GM21515 (cell line): ENCODE data around the gene XAGE2.
"Not testable (repeated sequence)": the region's sequence is repeated elsewhere in the genome, so short reads cannot be mapped to it uniquely, and the experiment has no call there.

ENCODE experiments used
- ATAC-seq: cut with Tn5 transposase; IDR thresholded peaks from one replicate; pipeline ENCODE4 v1.9.1; 2021; ENCODE audit not compliant: unreplicated experiment

XAGE2 gene, protein sequence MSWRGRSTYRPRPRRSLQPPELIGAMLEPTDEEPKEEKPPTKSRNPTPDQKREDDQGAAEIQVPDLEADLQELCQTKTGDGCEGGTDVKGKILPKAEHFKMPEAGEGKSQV

DNA sequence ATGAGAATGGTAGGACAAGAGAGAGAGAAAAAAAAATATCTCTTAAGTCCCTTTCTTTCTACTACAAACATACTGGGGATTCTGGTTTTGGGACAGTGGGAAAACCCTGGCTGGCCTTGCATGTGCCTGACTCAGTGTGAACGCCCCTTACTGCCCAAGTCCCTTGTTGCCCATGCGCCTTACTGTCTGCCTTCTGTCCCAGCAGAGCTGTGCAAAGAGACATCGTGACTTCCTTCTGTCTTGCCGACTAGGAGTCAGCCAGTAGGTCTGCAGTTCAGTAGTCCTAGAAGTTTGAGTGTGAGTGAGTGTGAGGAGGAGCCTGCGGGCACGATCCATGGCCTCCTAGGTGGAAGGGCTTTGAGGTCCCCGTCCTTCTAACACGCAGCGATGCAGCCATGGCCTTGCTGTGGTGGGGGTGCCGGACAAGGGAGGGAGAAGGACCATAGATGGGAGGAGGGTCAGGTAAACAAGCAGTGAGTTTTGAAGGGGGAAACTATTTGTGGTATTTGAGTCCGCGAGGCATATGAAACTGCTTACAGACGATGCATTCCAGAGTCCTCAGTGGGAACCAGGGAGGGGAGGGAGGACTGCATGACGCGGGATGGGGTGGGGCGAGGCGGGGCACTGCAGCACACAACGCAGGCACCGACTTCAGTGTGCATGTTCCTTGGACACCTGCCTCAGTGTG lies at the start of gene XAGE2:
XAGE2 (plus strand) TSS at position 654 of the 688 bp plus-strand sequence. CDS start 994 bp downstream, outside the sequence.
- ATAC-seq: no peak

DNA sequence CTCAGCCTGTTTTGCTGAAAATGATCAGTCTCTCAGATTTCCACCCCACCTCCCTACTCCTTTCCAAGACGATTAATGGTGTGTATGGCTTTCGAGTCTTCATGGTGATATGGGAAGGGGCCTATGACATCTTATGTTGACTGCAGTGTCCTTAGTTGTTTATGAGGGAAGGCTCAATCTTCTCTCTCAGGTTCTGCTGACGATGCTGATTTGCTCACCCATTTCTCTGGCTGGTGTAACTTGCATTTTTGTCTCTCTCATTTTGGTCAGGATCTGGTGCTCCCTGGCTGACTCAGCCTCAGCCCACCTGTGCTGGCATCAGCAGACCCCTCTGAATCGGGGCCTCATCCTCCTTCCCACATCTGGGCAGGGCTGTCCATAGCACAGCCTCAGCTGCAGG lies 31.4 kb upstream of the XAGE2 start:
- no peak for ATAC-seq

DNA sequence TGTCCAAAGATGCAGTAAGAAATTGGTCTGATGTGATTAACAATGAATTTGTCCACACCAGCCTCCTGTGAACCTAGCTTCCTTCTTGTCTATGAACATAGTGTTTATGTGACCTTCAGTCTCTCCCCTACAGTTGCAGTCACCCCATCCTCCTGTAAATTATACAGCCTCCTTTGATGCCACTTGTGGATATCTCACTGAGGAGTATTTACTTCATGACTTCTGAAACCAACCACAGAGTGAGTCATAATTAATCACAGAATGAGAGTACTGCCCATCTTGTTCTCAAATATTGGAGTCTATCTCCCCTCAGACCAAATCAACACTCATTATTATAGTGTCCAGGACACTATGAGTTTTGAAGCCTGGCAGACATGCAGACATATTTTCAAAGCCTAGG lies 27.3 kb upstream of the XAGE2 start:
- no peak for ATAC-seq

DNA sequence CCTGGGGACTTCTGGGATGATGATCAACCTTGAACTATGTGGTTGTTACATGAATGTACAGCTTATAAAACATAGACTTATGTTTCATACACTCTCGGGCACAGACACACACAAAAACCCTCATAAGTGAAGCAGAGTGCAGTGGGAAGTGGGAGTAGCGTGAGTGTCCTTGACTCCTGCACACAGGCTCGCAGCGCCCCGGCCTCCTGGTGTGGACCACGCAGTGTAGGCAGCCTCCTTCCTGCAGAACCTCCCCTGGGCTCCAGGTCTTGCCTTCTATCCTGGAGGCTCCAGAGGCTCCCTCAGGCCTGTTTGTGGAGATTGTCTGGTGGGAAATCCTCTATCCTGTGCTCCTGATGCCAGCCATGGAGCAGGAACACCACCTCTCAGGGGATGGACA lies 25.7 kb upstream of the XAGE2 start:
- ATAC-seq: not testable (repeated sequence)

DNA sequence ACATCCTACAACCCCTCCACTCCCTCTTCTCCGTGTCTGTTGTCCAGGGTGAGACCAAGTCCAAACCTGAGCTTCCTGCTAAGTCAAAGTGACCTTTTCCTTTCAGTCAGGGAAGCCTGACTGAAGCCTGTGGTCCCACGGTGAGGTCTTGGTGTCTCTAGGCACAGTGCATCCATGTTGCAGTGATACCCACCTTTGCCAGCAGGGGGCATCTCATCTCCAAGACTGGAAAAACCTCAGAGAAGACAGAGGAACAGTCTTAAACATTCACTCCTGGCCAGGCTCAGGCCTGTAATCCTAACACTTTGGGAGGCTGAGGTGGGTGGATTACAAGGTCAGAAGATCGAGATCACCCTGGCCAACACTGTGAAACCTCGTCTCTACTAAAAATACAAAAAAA lies 23.4 kb upstream of the XAGE2 start:
- not testable (repeated sequence) for ATAC-seq

DNA sequence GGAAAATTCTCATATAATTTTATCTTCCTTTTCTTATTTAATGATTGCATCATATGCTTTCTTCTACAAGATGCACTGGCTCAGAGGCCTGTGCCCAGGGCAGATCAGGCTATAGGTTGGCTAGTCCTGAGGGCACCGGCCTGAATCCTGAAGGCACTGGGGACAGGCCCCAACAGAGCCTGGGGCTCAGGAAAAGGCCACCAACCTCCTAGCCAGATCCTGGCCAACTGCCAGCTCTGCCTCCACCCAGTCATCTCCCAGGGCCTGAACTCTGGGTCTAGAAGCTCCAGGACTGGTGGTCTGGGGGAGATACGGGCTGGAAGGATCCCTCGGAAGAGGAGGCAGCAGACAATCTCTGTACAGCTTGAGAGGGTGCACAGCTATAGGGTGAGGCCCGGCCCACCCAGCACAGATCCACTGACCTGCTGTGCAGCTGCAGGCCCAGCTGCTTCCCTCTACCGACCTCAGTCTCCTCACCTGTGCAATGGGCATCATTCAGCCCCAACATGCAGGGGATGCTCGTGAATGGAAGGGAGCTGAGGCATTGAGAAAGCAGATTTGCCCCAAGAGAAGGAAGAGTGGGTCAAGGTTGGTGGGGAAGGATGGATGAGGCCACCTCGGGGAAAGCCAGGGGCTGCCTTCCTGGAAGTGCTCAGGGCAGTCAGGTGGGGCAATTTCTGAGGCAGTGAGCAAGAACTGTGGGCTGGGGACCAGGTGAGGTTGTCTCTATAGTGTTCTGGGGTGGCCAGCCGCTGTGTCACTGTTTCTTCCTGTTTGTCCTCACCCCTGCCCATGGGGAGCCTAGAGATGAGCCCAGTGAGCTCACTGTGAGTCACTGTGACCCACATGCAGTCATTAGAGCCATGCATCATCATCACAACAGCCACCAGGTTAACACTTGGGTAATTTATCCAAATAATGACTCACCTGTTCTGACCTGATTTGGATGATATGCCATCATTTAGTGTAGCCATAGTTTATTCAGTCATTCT lies 22.4 kb upstream of the XAGE2 start:
- ATAC-seq: no peak

DNA sequence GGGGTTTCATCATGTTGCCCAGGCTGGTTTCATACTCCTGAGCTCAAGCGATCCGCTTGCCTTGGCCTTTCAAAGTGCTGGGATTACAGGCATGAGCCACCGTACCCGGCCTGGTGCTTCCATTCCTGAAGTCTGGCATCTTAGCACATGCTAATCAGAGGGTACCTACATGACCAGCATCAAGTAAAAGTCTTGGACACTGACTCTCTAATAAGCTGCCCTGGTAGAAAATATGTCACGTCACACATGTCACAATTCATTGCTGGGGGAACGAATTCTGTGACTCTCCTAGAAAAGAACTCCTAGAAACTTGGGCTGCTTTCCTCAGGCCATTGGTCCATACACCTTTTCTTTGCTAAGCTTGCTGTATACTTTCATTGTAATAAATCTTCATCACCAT lies 19.1 kb upstream of the XAGE2 start:
- no peak for ATAC-seq

DNA sequence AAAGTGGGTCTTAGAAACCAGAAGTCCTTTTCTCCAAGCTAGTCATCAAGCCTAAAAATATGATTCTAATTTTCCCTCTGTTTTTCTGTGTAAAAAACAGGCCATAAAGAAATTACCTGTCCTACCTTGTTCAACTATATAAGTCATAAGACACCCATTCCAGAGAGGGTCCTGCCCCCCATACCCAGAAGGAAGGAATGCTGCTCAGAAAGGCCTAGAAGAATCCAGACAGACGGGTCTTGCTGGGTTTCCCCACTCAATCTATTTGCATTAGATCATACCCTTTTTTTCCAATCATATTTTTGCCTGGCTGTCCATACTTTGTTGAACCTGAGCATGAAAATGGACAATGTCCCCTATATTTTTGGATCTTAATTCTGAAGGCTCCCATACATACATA lies 16.3 kb upstream of the XAGE2 start:
- ATAC-seq: no peak

DNA sequence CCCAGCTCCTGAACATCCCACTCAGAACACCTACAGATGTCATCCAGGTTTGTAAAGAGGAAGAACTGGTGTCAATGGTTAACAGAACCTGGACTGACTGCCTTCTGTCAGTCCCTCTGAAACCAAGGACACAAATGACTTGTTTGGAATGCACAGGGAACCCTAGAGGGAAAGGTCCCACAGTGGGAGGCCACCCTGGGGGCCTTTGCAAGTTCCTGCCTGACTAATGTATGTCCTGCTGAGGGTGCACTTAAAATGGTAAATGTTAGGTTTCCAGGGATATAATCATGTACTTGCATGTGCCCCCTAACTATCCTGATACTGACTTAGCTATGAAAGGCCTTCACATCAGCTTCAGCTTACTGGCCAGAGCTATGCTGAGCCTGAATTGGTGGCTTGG lies 15.0 kb upstream of the XAGE2 start:
- ATAC-seq: no peak

DNA sequence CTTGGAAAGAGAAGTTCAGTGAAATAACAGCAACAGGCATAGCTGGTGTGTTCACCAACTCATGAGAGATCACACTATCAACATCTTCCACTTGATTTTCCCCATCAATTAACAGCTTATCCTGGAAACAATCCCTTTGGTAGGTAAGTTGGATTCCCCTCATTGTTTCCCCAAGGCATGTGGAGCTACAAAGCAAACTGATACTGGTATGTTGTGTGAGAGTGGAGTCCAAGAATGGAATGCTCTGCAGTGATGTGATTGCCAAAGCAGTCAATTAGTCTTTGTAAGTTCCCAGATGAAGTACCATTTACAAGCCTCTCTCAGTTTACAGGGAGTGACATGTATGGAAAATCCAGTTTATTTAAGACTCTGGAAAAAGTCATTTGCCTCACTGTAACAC lies 13.7 kb upstream of the XAGE2 start:
- no peak for ATAC-seq

DNA sequence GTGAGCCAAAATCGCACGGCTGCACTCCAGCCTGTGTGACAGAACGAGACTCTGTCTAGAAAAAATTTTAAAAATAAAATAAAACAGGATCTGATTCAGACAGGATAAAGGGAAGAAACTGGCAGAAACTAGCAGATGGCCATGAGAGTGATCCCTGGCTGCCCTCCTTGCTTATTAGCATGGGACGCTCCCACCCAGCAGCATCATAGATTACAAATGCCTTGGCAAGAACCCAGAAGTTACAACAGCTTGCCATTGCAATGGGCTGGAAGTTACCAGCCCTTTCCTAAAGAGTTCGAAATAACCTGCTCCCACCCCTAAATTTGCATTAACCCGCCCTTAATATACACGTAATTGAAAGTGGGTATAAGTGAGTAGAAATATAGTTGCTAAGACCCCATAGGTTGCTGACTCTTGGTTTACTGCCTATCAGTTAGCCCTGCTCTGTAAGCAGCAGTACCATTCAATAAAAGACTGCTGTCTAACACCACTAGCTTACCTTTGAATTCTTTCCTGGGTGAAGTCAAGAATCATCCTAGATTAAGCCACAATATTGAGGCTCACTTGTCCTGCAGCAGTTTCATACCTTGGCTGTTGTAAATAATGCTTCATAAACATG lies 9.1 kb upstream of the XAGE2 start:
- ATAC-seq: no peak

DNA sequence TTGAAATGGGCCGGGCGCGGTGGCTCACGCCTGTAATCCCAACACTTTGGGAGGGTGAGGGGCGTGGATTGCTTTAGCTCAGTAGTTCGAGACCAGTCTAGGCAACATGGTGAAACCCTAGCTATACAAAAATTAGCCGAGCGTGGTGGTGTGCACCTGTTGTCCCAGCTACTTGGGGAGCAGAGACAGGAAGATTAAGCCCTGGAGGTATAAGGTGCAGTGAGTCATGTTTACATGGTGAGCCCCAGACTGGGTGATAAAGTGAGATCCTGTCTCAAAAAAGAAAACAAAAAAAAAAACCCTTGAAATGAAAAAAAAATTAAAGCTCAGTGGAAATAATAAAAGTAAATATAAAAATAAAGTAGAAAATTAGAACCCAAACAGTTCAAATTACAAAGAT lies 6.9 kb upstream of the XAGE2 start:
- ATAC-seq: no peak

DNA sequence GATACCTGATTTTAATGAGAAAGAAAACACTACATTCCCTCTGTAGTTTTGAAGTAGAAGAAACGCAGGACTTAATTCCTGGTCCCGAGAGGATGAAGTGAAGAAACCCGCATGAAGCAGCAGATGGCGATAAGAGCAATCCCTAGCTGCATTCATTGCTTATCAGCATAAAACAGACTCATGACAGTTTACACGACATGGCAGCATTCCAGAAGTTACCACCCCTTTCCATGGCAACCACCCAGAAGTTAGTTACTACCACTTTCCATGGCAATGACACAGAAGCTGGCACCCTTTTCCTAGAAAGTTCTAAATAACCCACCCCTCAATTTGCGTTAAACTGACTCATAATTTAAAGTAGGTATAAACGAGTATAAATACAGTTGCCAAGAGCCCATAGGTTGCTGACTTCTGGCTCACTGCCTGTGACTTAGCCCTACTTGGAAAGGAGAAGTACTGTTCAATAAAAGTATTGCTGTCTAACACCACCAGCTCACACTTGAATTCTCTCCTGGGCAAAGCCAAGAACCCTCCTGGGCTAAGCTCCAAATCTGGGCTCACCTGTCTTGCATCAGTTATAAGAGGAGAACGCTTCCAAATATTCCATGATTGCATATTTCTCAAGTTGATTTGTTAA lies 5.5 kb upstream of the XAGE2 start:
- ATAC-seq: no peak

DNA sequence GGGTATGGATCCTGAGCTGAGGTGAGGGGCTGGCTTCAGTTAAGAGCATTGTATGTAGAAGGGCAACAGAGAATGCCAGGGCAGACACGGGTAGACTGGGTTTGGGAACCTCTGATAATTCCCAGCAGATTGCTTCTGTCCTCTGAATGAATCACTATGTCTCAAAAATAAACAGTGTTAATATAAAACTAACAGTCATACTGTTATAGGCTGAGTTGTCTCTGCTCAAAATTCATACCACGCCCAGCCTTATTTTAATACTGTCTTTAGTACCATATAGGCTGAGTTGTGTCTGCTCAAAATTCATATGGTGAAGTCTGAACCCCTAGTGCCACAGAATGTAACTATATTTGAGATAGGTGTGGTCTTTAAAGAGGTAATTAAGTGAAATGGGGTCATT lies 10.0 kb downstream of the XAGE2 start:
- no peak for ATAC-seq

DNA sequence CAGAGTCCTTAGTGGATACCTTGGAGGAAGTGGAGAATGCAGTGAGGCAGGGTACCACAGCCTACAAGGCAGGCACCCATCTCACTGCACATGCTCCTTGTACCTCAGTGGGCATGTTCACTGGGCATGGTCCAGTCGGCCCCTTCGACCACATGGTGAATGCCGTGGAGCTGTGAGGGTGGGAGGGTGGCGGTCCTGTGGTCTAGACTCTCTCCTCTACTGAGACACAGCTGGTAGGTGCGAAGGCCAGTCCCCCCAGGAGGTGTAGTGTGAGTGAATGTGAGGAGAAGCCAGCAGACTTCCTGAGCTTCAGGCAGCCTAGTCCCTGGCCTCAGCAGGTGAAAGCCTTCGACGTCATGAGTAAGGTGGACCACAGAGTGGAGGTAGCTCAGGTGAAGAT lies 12.2 kb downstream of the XAGE2 start:
- ATAC-seq: no peak

DNA sequence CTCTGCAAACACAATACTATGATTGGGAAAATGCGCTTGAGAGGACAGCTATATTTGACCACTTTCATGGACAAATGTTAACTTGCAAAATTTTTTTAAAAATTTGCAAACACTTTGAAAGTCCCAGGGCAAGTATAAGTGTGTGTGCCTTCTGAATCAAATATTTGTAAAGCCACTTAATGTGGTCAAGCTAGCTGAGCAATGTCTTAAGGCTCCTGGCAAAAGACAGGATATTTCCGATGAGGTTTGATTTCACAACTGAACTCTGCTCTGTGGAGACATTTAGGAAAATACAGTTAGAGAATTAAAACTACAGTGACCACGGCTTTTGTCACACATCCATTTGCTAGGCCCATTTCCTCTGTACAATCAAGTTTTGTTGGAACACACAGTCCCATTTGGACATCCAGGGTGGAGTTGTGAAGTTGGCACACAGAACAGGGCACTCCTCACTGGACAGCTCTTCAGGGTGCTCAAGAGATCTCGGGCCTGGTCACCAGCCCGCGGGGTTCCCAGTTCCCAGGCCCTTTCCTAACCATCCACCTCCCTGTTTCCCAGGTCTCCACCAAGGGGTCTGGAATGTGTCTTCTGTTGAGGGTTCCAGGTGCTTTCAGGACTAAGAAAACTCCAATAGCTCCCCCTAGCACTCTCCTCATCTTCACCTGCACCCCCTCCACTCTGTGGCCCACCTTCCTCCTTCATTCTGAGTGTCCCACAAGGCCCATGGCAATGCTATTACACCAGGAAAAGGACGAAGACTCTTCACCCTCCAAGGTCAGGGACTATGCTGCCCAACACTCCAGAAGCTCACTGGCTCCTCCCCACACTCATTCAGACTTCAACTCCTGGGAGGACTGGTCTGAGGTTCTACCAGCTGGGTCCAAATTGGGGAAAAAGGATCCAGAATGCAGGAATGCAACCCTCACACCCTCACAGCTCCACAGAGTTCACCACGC lies 41.9 kb downstream of the XAGE2 start:
- ATAC-seq: no peak

DNA sequence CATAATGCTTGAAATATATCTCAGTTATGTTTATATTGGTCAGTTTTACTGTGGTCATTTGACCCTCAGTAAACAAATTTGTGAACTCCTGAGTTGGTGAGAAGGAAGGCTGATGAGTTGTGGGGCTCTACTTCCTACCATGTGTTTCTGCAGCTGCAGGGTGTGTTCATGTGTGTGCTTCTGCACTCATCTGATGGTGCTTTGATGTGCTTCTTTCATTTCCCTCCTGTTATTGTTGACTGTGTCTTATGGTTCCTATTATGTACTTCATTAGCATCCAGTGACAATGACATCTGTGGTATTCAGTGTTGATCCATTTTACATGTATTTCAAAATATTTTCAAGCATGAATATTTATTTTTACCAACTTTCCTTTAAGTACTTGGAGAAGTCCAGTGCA lies 46.5 kb downstream of the XAGE2 start:
- no peak for ATAC-seq

DNA sequence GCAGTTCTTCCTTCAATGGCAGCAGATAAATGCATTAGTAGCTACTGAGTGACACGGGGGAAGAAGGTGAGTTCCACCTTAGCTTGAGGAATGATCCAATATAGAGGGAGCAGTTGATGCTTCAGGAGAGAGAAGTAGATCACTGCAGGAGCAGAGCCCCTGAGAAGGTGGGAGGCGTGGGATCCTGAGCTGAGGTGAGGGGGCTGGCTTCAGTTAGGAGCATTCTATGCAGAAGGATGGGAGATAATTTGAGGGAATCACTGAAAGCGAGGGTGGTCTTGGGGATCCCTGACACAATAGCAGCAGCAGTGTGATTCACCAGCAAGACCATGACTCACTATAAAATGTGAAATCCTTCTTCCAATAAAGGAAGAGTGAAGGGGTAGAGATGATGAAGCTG lies 48.0 kb downstream of the XAGE2 start:
- ATAC-seq: no peak

DNA sequence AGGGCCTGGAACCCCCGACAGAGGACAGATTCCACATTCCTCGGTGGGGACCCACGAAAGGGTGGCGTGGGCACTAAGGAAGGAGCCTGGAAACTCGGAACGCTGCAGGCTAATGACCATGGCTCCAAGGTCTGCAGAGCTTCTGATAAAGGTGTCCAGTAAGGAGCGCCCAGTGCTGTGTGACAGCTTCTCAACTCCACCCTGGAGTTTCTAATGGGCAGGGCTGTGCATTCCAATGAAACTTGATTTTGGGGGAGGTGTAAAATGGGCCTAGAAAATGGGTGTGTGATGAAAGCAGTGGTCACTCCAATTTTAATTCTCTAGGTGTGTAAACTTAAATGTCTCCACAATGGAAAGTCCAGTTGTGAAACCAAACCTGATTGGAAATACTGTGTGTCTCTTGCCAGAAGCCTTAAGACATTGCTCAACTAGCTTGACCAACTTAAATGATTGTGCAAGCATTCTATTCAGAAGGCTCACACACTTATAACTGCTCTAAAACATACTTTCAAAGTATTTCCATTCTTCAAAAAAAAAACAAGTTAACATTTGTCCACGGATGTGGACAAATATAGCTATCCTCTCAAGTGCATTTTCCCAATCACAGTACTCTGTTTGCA lies 52.1 kb downstream of the XAGE2 start:
- ATAC-seq: no peak

DNA sequence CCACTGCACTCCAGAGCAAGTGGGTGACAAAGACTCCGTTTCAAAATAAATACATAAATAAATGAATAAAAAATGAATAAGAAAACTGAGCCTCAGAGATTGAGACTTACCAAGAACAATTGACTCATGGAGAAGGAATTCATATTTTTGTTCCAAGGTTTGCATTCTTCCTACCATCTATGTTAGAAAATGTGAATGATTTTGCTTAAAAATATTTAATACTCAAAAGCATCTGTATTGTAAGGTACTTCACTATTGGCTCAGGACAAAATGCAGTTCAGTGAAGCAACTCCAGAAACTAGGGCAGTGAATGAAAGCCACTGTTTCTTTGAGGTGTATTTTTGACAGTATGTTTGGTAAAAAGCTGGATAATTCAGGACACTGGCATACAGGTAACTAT lies 54.1 kb downstream of the XAGE2 start:
- no peak for ATAC-seq
